ENCODE results near the gene STK4. TPM values are rescaled to one million over a fixed set of nuclear protein-coding genes. Genes with fewer than 3 reads are reported as not detected.
A peak's percentile ranks its signal among the peaks of the same experiment; 100 is the strongest.
"Not testable (repeated sequence)": the region's sequence is repeated elsewhere in the genome, so short reads cannot be mapped to it uniquely, and the experiment has no call there.

Gene STK4
- total RNA-seq, 1 donor from 2014 or later = 43.8 TPM

- intact Hi-C loops (cut with DNase I) = no loop called here
- DNase-seq (ENCODE audit: low spot score) (no peak), ATAC-seq (no peak)
Observed at GRCh38 chr20:44973053-44973452, 6.7 kb downstream of the STK4 start.

GRCh38 chr20:44976698-44977097, 10.4 kb downstream of the STK4 start:
- intact Hi-C loops (cut with DNase I) = no loop called here

GRCh38 chr20:44979090-44979621, 12.8 kb downstream of the STK4 start:
- ATAC-seq (peak; percentile 87), DNase-seq (ENCODE audit: low spot score) (no peak)
- intact Hi-C loops (cut with DNase I) = no loop called here

More at GRCh38 chr20:44976698-44977097, 10.4 kb downstream of the STK4 start:
- no peak for ATAC-seq
- DNase-seq (ENCODE audit: low spot score) = no peak

GRCh38 chr20:44981736-44982406, 15.6 kb downstream of the STK4 start:
- no peak for DNase-seq (ENCODE audit: low spot score)
- intact Hi-C loops (cut with DNase I) = no loop called here
- no peak for ATAC-seq

- intact Hi-C loops (cut with DNase I) = no loop called here
- DNase-seq (ENCODE audit: low spot score) (no peak), ATAC-seq (no peak)
Observed at GRCh38 chr20:44983093-44983674, 16.9 kb downstream of the STK4 start.

- intact Hi-C loops (cut with DNase I) = no loop called here
- ATAC-seq (no peak), DNase-seq (ENCODE audit: low spot score) (no peak)
Observed at GRCh38 chr20:44988631-44989171, 22.4 kb downstream of the STK4 start.

GRCh38 chr20:44990425-44990824, 24.1 kb downstream of the STK4 start:
- ATAC-seq (peak; percentile 76), DNase-seq (ENCODE audit: low spot score) (no peak)
- intact Hi-C loops (cut with DNase I) = no loop called here

- ATAC-seq (peak; percentile 42), DNase-seq (ENCODE audit: low spot score) (no peak)
- intact Hi-C loops (cut with DNase I) = no loop called here
Observed at GRCh38 chr20:44990957-44991356, 24.6 kb downstream of the STK4 start.

GRCh38 chr20:44993343-44993742, 27.0 kb downstream of the STK4 start:
- DNase-seq (ENCODE audit: low spot score) (no peak), ATAC-seq (no peak)
- intact Hi-C loops (cut with DNase I) = no loop called here

- DNase-seq (ENCODE audit: low spot score) (no peak), ATAC-seq (no peak)
- intact Hi-C loops (cut with DNase I) = no loop called here
Observed at GRCh38 chr20:44997171-44997570, 30.9 kb downstream of the STK4 start.

- no peak for DNase-seq (ENCODE audit: low spot score)
- intact Hi-C loops (cut with DNase I) = no loop called here
Observed at GRCh38 chr20:44997668-44998067, 31.4 kb downstream of the STK4 start.

GRCh38 chr20:45008521-45009049, 42.3 kb downstream of the STK4 start:
- intact Hi-C loops (cut with DNase I) = no loop called here
- DNase-seq (ENCODE audit: low spot score) (no peak), ATAC-seq (no peak)

More at GRCh38 chr20:44997668-44998067, 31.4 kb downstream of the STK4 start:
- no peak for ATAC-seq

- no peak for ATAC-seq
- intact Hi-C loops (cut with DNase I) = loop anchor here (10.0 kb wide), 1 partner anchor 294 kb away; the partner anchor contains the start of genes MATN4 and RBPJL
- no peak for DNase-seq (ENCODE audit: low spot score)
Observed at GRCh38 chr20:45010399-45010828, 44.1 kb downstream of the STK4 start.

GRCh38 chr20:45011108-45011526, 44.8 kb downstream of the STK4 start:
- ATAC-seq = peak; percentile 92

GRCh38 chr20:45012682-45013302, 46.5 kb downstream of the STK4 start:
- ATAC-seq = no peak
- intact Hi-C loops (cut with DNase I) = loop anchor here (10.0 kb wide), 1 partner anchor 292 kb away; the partner anchor contains the start of genes MATN4 and RBPJL

More at GRCh38 chr20:45011108-45011526, 44.8 kb downstream of the STK4 start:
- intact Hi-C loops (cut with DNase I) = loop anchor here (10.0 kb wide), 1 partner anchor 294 kb away; the partner anchor contains the start of genes MATN4 and RBPJL
- DNase-seq (ENCODE audit: low spot score) = peak; percentile 78

GRCh38 chr20:45014131-45014530, 47.8 kb downstream of the STK4 start:
- intact Hi-C loops (cut with DNase I) = loop anchor here (10.0 kb wide), 1 partner anchor 291 kb away; the partner anchor contains the start of genes MATN4 and RBPJL
- not testable (repeated sequence) for DNase-seq (ENCODE audit: low spot score)

More at GRCh38 chr20:45012682-45013302, 46.5 kb downstream of the STK4 start:
- no peak for DNase-seq (ENCODE audit: low spot score)

GRCh38 chr20:45014671-45015415, 48.5 kb downstream of the STK4 start:
- DNase-seq (ENCODE audit: low spot score) (no peak), ATAC-seq (peak; percentile 43)
- intact Hi-C loops (cut with DNase I) = loop anchor here (10.0 kb wide), 1 partner anchor 290 kb away; the partner anchor contains the start of genes MATN4 and RBPJL

More at GRCh38 chr20:45014131-45014530, 47.8 kb downstream of the STK4 start:
- not testable (repeated sequence) for ATAC-seq

- intact Hi-C loops (cut with DNase I) = loop anchor here (10.0 kb wide), 1 partner anchor 289 kb away; the partner anchor contains the start of genes MATN4 and RBPJL
- no peak for DNase-seq (ENCODE audit: low spot score)
- ATAC-seq = no peak
Observed at GRCh38 chr20:45016089-45016671, 49.9 kb downstream of the STK4 start.

Measured in sciatic nerve (tissue), 2 donors.